H1 (cell line): ENCODE data around the gene DGKH. TPM values are rescaled to one million over a fixed set of nuclear protein-coding genes. Genes with fewer than 3 reads are reported as not detected.

Experiments used
- CBX8 ChIP-seq: fragments of 300-800, 300-1000 bp; sonication (generic); IDR thresholded peaks from 2 replicates; pipeline ENCODE4 v1.7.1; 2016; ENCODE audit warnings: low read depth, low read length, borderline replicate concordance
- CHD7 ChIP-seq: fragments of 300-600 bp; sonication (generic); IDR thresholded peaks from 2 replicates; pipeline ENCODE4 v1.7.1; 2012; ENCODE audit warnings: low read length, moderate library complexity, mild to moderate bottlenecking, inconsistent platforms; ENCODE audit not compliant: insufficient replicate concordance
- GTF2F1 ChIP-seq: IDR thresholded peaks from 2 replicates; pipeline ENCODE4 v1.6.1; 2012; ENCODE audit warnings: low read depth, low read length, improper control_type of control experiment, borderline replicate concordance
- HDAC2 ChIP-seq, 2 experiments: fragments of 300-600 bp in 1 of 2; sonication (generic) in 1 of 2; IDR thresholded peaks; 2 replicates each; pipeline ENCODE4 v1.6.1; 2011 to 2012; ENCODE audit warnings: low read depth in 2 of 2, low read length in 2 of 2, mild to moderate bottlenecking in 2 of 2, moderate library complexity in 2 of 2, borderline replicate concordance in 1 of 2, inconsistent platforms in 1 of 2
- MAX ChIP-seq: IDR thresholded peaks from 2 replicates; pipeline ENCODE4 v1.6.1; 2012; ENCODE audit warnings: inconsistent platforms
- RXRA ChIP-seq: IDR thresholded peaks from 2 replicates; pipeline ENCODE4 v1.6.1; 2011; ENCODE audit warnings: low read depth, mild to moderate bottlenecking, low read length, moderate library complexity; ENCODE audit not compliant: insufficient read depth
- SP4 ChIP-seq: IDR thresholded peaks from 2 replicates; pipeline ENCODE4 v1.6.1; 2012; ENCODE audit warnings: low read length, inconsistent platforms
- TAF1 ChIP-seq: IDR thresholded peaks from 2 replicates; pipeline ENCODE4 v1.6.1; 2011; ENCODE audit warnings: mild to moderate bottlenecking, low read depth, low read length
- TBP ChIP-seq: IDR thresholded peaks from 2 replicates; pipeline ENCODE4 v1.6.1; 2011; ENCODE audit warnings: low read depth, low read length, improper control_type of control experiment
- YY1 ChIP-seq: IDR thresholded peaks from 2 replicates; pipeline ENCODE4 v1.6.1; 2011; ENCODE audit warnings: low read depth, mild to moderate bottlenecking, low read length
- polyA plus RNA-seq, 7 experiments: library from polyadenylated mRNA; depleted of rRNA in 3 of 7; stranded (reverse) in 5 of 7; unstranded in 2 of 7; fragments of >200 nt in 5 of 7; fragments of 200-250 nt in 2 of 7; gene quantifications; 1 replicate in 5 of 7; 2 replicates in 1 of 7; 4 replicates in 1 of 7; pipeline versions ENCODE4 v1.2.1 to v1.2.3, GENCODE V29; 2011 to 2013; ENCODE audit warnings: missing spikeins in 2 of 7, mixed read lengths in 2 of 7
- total RNA-seq: library from RNA; stranded (reverse); fragmentation: NEBNext Ultra II Directional; extraction: Animal tissue kit (Norgen Biotek cat#: 25700); gene quantifications from 2 replicates; pipeline ENCODE4 v1.2.1, GENCODE V29; 2021

DGKH gene
- total and polyA plus RNA-seq, 2 of the 8 experiments (the other 6 are each of a cell fraction or from before 2014, with no cell fraction given), result 2.1 to 7.9 TPM

GRCh38 chr13:42048684-42049453 is 421 bp downstream of the DGKH start (continued):
- TF ChIP-seq MAX (peak; percentile 80; the same call in 1 of the 2 replicates), YY1 (no peak), GTF2F1 (no peak), RXRA (no peak), CBX8 (no peak), TAF1 (no peak), TBP (no peak), HDAC2 (IDR thresholded peaks at IDR 0.05; ENCODE audit: borderline replicate concordance in 1 of 2, low read depth in 2 of 2, low read length in 2 of 2) (no peak), SP4 (no peak), CHD7 (no peak)
